Endothelial cell of hepatic sinusoid (primary cell): ENCODE measurements around the gene PPP2R2C.

ENCODE experiments used
- in situ Hi-C: cut with HindIII; loops from 2 replicates; pipeline ENCODE4 v1.10.0; 2017; ENCODE audit warnings: low sequenced_read_pairs

Gene PPP2R2C

GRCh38 chr4:6472387-6473263, at the start of gene PPP2R2C:
Gene PPP2R2C, minus strand, starts transcription at chr4:6472614. Its CDS starts 385 bp downstream, at chr4:6472229.
- in situ Hi-C loops = no loop called here

GRCh38 chr4:6520978-6521377, 48.6 kb upstream of the PPP2R2C start:
- in situ Hi-C loops = no loop called here

- in situ Hi-C loops = no loop called here
Measured at GRCh38 chr4:6520051-6520636, 47.7 kb upstream of the PPP2R2C start.

GRCh38 chr4:6517171-6517570, 44.8 kb upstream of the PPP2R2C start:
- in situ Hi-C loops = no loop called here

- in situ Hi-C loops = no loop called here
Measured at GRCh38 chr4:6516762-6517161, 44.3 kb upstream of the PPP2R2C start.

GRCh38 chr4:6516281-6516680, 43.9 kb upstream of the PPP2R2C start:
- in situ Hi-C loops = no loop called here

- in situ Hi-C loops = no loop called here
Measured at GRCh38 chr4:6513678-6514077, 41.3 kb upstream of the PPP2R2C start.

GRCh38 chr4:6509587-6509986, 37.2 kb upstream of the PPP2R2C start:
- in situ Hi-C loops = no loop called here

GRCh38 chr4:6507345-6507744, 34.9 kb upstream of the PPP2R2C start:
- in situ Hi-C loops = no loop called here

GRCh38 chr4:6506616-6507140, 34.3 kb upstream of the PPP2R2C start:
- in situ Hi-C loops = no loop called here

GRCh38 chr4:6504900-6505496, 32.6 kb upstream of the PPP2R2C start:
- in situ Hi-C loops = no loop called here

- in situ Hi-C loops = no loop called here
Measured at GRCh38 chr4:6502747-6503465, 30.5 kb upstream of the PPP2R2C start.

GRCh38 chr4:6502147-6502546, 29.7 kb upstream of the PPP2R2C start:
- in situ Hi-C loops = no loop called here

- in situ Hi-C loops = no loop called here
Measured at GRCh38 chr4:6501171-6501570, 28.8 kb upstream of the PPP2R2C start.

GRCh38 chr4:6500481-6501140, 28.2 kb upstream of the PPP2R2C start:
- in situ Hi-C loops = no loop called here

- in situ Hi-C loops = no loop called here
Measured at GRCh38 chr4:6499238-6499600, 26.8 kb upstream of the PPP2R2C start.

GRCh38 chr4:6498511-6499237, 26.3 kb upstream of the PPP2R2C start:
- in situ Hi-C loops = no loop called here

GRCh38 chr4:6497796-6498195, 25.4 kb upstream of the PPP2R2C start:
- in situ Hi-C loops = no loop called here

- in situ Hi-C loops = no loop called here
Measured at GRCh38 chr4:6495736-6496135, 23.3 kb upstream of the PPP2R2C start.

- in situ Hi-C loops = no loop called here
Measured at GRCh38 chr4:6495296-6495590, 22.8 kb upstream of the PPP2R2C start.
